ENCODE results near the gene MED26. TPM values are rescaled to one million over a fixed set of nuclear protein-coding genes. Genes with fewer than 3 reads are reported as not detected.

MED26 gene
- total and polyA plus RNA-seq, 10 of the 15 experiments (the other 5 are each of a cell fraction or from before 2014, with no cell fraction given) = 1.1 to 21.4 (median 9.7) TPM

GRCh38 chr19:16584248-16585093, 43.5 kb downstream of the MED26 start (continued):
- TF ChIP-seq MYB (IDR thresholded peaks at IDR 0.05; ENCODE audit: borderline replicate concordance, low read depth, low read length) (peak; percentile 48; the same call in 1 of the 2 replicates), POLR2AphosphoS2 (IDR thresholded peaks at IDR 0.05; ENCODE audit: low read depth, low read length) (peak; percentile 97), E4F1 (IDR thresholded peaks at IDR 0.05; ENCODE audit: borderline replicate concordance, partially characterized antibody) (peak; percentile 70), MTA2 (IDR thresholded peaks at IDR 0.05; ENCODE audit: low read depth) (peak; percentile 82), RCOR1 (conservative IDR thresholded peaks at IDR 0.05; ENCODE audit: low read depth, low read length) (no peak), NBN (IDR thresholded peaks at IDR 0.05) (peak; percentile 97), ZNF207 (IDR thresholded peaks at IDR 0.05; ENCODE audit: borderline replicate concordance) (peak; percentile 79; the same call in 1 of the 2 replicates), SIX5 (IDR thresholded peaks at IDR 0.05; ENCODE audit: low read depth, low read length, severe bottlenecking) (no peak), CHD2 (IDR thresholded peaks at IDR 0.05; ENCODE audit: borderline replicate concordance, low read depth, low read length) (peak; percentile 79), SMARCA5 (IDR thresholded peaks at IDR 0.05) (no peak), POLR2A (IDR thresholded peaks at IDR 0.05; ENCODE audit: low read depth, low read length) (peak; percentile 94), ZNF384 (IDR thresholded peaks at IDR 0.05; ENCODE audit: borderline replicate concordance, low read depth, low read length) (peak; percentile 97), HCFC1 (IDR thresholded peaks at IDR 0.05; ENCODE audit: low read length) (peak; percentile 39), HDAC2 (IDR thresholded peaks at IDR 0.05) (no peak), STAT1 (conservative IDR thresholded peaks at IDR 0.05) (no peak), MXI1 (IDR thresholded peaks at IDR 0.05; ENCODE audit: low read depth, low read length) (peak; percentile 98), BACH1 (IDR thresholded peaks at IDR 0.05; ENCODE audit: borderline replicate concordance) (peak; percentile 82), HDGF (IDR thresholded peaks at IDR 0.05) (peak; percentile 90), ZNF687 (IDR thresholded peaks at IDR 0.05) (peak; percentile 59; the same call in 1 of the 2 replicates), SP1 (IDR thresholded peaks at IDR 0.05; ENCODE audit: low read depth, low read length) (peak; percentile 66)
- TF ChIP-seq, protein P1, sequence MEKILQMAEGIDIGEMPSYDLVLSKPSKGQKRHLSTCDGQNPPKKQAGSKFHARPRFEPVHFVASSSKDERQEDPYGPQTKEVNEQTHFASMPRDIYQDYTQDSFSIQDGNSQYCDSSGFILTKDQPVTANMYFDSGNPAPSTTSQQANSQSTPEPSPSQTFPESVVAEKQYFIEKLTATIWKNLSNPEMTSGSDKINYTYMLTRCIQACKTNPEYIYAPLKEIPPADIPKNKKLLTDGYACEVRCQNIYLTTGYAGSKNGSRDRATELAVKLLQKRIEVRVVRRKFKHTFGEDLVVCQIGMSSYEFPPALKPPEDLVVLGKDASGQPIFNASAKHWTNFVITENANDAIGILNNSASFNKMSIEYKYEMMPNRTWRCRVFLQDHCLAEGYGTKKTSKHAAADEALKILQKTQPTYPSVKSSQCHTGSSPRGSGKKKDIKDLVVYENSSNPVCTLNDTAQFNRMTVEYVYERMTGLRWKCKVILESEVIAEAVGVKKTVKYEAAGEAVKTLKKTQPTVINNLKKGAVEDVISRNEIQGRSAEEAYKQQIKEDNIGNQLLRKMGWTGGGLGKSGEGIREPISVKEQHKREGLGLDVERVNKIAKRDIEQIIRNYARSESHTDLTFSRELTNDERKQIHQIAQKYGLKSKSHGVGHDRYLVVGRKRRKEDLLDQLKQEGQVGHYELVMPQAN (conservative IDR thresholded peaks at IDR 0.05) = 0 out of 2 replicates have a peak, but pooled peaks have one; percentile 6
- TF ChIP-seq, protein P2, sequence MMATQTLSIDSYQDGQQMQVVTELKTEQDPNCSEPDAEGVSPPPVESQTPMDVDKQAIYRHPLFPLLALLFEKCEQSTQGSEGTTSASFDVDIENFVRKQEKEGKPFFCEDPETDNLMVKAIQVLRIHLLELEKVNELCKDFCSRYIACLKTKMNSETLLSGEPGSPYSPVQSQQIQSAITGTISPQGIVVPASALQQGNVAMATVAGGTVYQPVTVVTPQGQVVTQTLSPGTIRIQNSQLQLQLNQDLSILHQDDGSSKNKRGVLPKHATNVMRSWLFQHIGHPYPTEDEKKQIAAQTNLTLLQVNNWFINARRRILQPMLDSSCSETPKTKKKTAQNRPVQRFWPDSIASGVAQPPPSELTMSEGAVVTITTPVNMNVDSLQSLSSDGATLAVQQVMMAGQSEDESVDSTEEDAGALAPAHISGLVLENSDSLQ (IDR thresholded peaks at IDR 0.05) = peak; percentile 97

Data from GM12878 (cell line).